ENCODE results near the gene ULK4. TPM values are rescaled to one million over a fixed set of nuclear protein-coding genes. Genes with fewer than 3 reads are reported as not detected.
"Not testable (repeated sequence)": the region's sequence is repeated elsewhere in the genome, so short reads cannot be mapped to it uniquely, and the experiment has no call there.

Gene ULK4
- total RNA-seq, 1 donor from 2014 or later: 13.3 TPM

GRCh38 chr3:41490360-41490759, 471.5 kb downstream of the ULK4 start:
- ATAC-seq: no peak
- intact Hi-C loops (cut with DNase I): no loop called here
- DNase-seq (ENCODE audit: low spot score): no peak

GRCh38 chr3:41489231-41489630, 472.7 kb downstream of the ULK4 start:
- no peak for ATAC-seq
- intact Hi-C loops (cut with DNase I): no loop called here
- no peak for DNase-seq (ENCODE audit: low spot score)

GRCh38 chr3:41488501-41488900, 473.4 kb downstream of the ULK4 start:
- intact Hi-C loops (cut with DNase I): no loop called here
- DNase-seq (ENCODE audit: low spot score): no peak
- no peak for ATAC-seq

GRCh38 chr3:41485484-41485883, 476.4 kb downstream of the ULK4 start:
- no peak for DNase-seq (ENCODE audit: low spot score)
- intact Hi-C loops (cut with DNase I): no loop called here
- no peak for ATAC-seq

GRCh38 chr3:41482134-41482533, 479.8 kb downstream of the ULK4 start:
- DNase-seq (ENCODE audit: low spot score) (no peak), ATAC-seq (no peak)
- intact Hi-C loops (cut with DNase I): no loop called here

- no peak for DNase-seq (ENCODE audit: low spot score)
- ATAC-seq: no peak
- intact Hi-C loops (cut with DNase I): no loop called here
These were observed 483.6 kb downstream of the ULK4 start for GRCh38 chr3:41478278-41478677.

GRCh38 chr3:41477399-41478014, 484.4 kb downstream of the ULK4 start:
- DNase-seq (ENCODE audit: low spot score) (no peak), ATAC-seq (no peak)
- intact Hi-C loops (cut with DNase I): no loop called here

- DNase-seq (ENCODE audit: low spot score) (no peak), ATAC-seq (no peak)
- intact Hi-C loops (cut with DNase I): no loop called here
These were observed 492.8 kb downstream of the ULK4 start for GRCh38 chr3:41469083-41469482.

- ATAC-seq (no peak), DNase-seq (ENCODE audit: low spot score) (no peak)
- intact Hi-C loops (cut with DNase I): no loop called here
These were observed 494.4 kb downstream of the ULK4 start for GRCh38 chr3:41467481-41467880.

- intact Hi-C loops (cut with DNase I): no loop called here
- DNase-seq (ENCODE audit: low spot score) (no peak), ATAC-seq (no peak)
These were observed 497.0 kb downstream of the ULK4 start for GRCh38 chr3:41464858-41465257.

- DNase-seq (ENCODE audit: low spot score) (no peak), ATAC-seq (no peak)
- intact Hi-C loops (cut with DNase I): no loop called here
These were observed 497.5 kb downstream of the ULK4 start for GRCh38 chr3:41464401-41464800.

GRCh38 chr3:41462103-41462691, 499.7 kb downstream of the ULK4 start:
- intact Hi-C loops (cut with DNase I): no loop called here
- ATAC-seq (no peak), DNase-seq (ENCODE audit: low spot score) (no peak)

GRCh38 chr3:41460736-41461135, 501.2 kb downstream of the ULK4 start:
- intact Hi-C loops (cut with DNase I): no loop called here
- ATAC-seq (no peak), DNase-seq (ENCODE audit: low spot score) (no peak)

- intact Hi-C loops (cut with DNase I): no loop called here
- DNase-seq (ENCODE audit: low spot score): no peak
- no peak for ATAC-seq
These were observed 504.7 kb downstream of the ULK4 start for GRCh38 chr3:41457176-41457575.

- ATAC-seq (no peak), DNase-seq (ENCODE audit: low spot score) (no peak)
- intact Hi-C loops (cut with DNase I): no loop called here
These were observed 505.7 kb downstream of the ULK4 start for GRCh38 chr3:41456162-41456561.

- intact Hi-C loops (cut with DNase I); DNase-seq (ENCODE audit: low spot score); ATAC-seq: not testable (repeated sequence)
These were observed 508.3 kb downstream of the ULK4 start for GRCh38 chr3:41453618-41454017.

GRCh38 chr3:41450416-41451231, 511.3 kb downstream of the ULK4 start:
- ATAC-seq: no peak
- no peak for DNase-seq (ENCODE audit: low spot score)
- intact Hi-C loops (cut with DNase I): no loop called here

GRCh38 chr3:41448396-41448795, 513.5 kb downstream of the ULK4 start:
- intact Hi-C loops (cut with DNase I): no loop called here
- DNase-seq (ENCODE audit: low spot score): no peak
- no peak for ATAC-seq

- no peak for DNase-seq (ENCODE audit: low spot score)
- intact Hi-C loops (cut with DNase I): no loop called here
- no peak for ATAC-seq
These were observed 514.2 kb downstream of the ULK4 start for GRCh38 chr3:41447701-41448100.

- intact Hi-C loops (cut with DNase I); ATAC-seq; DNase-seq (ENCODE audit: low spot score): not testable (repeated sequence)
These were observed 515.6 kb downstream of the ULK4 start for GRCh38 chr3:41446316-41446715.
